NCI-H748 treated with DMSO at 0.1 percent for 48 hours (cell line): Measurements from ENCODE around the gene MYPN.
"Not testable (repeated sequence)": the region's sequence is repeated elsewhere in the genome, so short reads cannot be mapped to it uniquely, and the experiment has no call there.

Experiments
- DNase-seq: peaks from one replicate; lab custom pipeline; 2025; lab: John Stamatoyannopoulos, UW

Gene MYPN

DNA sequence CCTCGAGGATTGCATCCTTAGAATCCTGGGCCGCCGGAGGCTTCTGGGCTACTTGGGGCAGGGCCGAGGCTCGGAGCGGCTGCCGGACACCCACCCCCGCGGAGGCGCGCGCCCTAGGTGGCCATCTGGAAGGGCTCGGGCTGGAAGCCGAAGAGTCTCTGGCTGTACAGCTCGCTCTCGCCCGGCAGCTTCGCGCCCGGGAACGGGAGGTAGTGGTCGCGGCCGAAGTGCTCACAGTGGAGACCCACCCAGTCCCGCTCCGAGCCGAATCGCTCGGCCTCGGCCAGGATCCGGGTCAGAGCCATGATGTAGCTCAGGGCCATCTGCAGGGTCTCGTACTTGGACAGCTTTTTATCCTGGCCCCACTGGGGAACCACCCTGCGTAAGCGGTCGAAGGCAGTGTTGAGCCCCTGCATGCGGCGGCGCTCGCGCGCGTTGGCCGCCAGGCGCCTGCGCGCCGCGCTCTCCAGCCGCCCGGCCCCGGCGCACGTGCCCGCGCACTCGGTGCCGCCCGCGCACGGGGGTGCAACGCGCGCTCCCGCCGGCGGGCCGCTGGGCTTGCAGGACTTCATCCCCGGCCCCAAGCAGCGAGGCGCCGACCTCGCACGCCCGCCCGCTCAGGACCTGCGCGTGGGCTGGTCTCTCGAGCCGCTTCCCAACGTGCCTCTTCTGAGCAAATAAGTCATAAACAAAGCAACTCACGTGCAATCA, 122.0 kb downstream of the MYPN start:
- peak; percentile 25 for DNase-seq

DNA sequence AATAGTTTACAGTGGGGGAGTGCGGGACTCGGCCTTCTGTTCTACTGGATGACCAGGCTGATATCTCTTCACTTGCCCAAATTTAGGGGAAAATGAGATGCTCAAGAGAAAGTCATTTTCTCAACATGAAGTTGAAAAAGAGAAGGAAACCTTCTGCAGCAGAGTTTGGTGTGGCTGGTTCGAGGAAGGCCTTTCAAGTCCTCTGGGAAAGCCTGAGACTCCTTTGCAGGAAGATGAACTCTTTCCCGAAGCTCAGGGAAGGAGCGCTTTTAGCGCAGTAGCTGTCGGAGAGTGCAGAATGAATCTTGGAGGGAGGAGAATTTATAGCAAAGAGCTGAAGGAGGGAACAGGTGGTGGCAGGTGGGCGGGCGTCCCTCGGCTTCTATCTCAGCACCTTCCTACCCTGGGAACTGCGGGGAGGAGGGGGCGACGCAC, 122.5 kb downstream of the MYPN start, which contains the start of gene ATOH7:
Gene ATOH7, minus strand, starts transcription at position 297 of the 435 bp plus-strand sequence. CDS start 436 bp downstream, outside the sequence.
- DNase-seq: no peak

GRCh38 chr10:68233046-68233445, 123.8 kb downstream of the MYPN start:
- no peak for DNase-seq

DNA sequence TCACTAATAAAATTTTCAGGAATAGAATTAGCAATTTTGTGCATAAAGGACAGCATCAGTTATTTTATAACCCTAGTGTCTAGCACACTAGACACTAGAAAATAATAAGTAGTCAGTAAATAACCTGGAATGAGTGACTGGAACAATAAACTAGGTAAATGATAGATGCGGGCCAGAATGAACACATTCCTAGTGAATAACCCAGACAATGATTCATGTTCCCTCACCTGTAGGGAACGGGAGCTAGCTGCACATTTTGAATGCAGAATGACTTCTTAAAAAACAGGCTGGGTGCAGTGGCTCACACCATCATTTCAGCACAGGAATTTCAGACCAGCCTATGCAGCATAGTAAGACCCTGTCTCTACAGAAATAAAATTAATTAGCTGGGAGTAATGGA, 125.8 kb downstream of the MYPN start:
- no peak for DNase-seq

DNA sequence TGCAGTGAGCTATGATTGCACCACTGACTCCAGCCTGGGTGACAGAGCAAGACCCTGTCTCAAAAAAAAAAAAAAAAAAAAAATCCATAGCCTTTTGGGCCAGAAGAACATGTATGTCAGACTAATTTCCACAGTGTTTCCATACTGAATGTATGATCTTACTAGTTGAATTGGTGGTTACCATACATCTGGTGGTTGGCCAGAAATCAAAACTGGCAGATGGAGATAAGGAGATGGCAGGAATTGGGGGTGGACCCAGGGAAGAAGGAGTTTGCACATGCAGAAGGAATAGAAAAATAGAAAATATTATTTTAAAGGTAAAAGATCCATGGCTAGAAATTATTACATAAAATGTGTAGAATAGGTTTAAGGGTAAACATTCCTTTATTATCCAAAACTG, 126.3 kb downstream of the MYPN start:
- DNase-seq: no peak

DNA sequence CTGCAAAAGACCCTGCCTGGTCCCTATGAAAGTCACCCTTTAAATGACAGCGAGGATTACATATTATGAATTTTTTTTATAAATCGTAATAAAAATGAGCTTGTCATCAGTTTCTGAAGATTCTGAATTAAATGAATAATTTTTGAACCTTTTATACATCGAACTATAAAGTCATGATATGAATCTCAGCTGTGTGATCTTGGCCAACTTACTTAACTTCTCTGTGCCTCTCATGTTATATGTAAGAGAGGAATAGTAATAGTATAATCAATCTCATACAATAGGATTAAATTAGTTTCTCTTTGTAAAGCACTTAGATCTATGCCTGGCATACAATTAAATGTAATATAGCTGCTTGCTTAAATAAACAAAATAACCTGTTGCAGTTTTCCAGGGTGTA, 127.9 kb downstream of the MYPN start:
- DNase-seq: no peak

DNA sequence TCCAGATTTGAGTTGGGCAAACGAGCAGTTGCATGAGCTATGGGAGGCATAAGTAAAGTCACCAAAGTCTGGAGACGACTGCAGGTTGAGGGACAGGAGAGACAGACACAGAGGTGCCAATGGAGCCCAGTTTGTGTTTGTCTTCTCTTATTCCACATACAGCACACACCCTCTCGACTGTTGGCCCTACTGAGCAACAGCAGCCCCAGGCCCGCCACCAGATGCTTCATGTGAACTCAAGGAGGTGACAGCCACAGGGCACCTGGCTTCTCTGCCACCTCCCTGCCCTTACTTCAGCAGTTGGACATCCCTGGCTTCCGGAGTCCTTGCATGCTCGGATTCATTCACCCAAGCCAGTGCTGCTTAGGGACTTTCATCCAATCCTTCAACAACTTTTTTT, 129.1 kb downstream of the MYPN start:
- no peak for DNase-seq

- DNase-seq: no peak
Observed at GRCh38 chr10:68239069-68239468, 129.8 kb downstream of the MYPN start.

GRCh38 chr10:68239596-68240150, 130.4 kb downstream of the MYPN start:
- DNase-seq: no peak

DNA sequence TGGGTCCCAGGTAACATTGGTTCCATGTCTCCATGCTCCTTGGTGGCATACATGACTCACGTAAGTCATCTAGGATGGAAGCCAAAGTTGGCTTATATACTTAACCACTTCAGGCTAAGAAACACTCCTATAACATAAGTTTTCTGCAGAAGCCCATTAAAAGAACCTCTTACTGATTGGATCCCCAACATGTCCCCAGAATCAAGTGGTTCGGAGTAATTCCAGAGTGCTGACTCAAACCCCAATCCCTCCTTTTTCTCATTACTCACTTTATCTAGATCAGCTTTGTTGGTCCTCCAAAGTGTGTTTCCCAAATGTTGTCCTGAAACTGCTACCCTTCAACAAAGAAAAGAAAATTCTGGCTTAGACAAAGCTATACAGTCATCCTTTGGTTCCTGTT, 132.8 kb downstream of the MYPN start:
- DNase-seq: no peak

GRCh38 chr10:68246397-68246796, 137.1 kb downstream of the MYPN start:
- DNase-seq: not testable (repeated sequence)

DNA sequence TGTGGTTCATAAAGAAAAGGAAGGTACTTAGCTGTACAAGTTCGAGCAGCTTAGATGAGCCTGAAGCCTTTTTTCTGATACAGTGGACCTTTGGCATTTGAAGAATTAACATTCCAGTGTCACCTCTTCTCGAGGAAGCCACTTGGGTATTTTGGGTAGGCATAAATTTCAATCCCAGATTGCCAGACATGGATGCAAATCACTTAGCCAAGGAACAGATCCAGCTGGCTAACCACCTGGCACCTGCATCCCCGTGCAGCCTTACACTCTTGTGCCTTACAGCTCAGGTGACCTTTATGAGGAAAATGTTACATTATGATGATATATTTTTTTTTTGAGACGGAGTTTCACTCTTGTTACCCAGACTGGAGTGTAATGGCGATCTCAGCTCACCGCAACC, 138.6 kb downstream of the MYPN start:
- DNase-seq: no peak

- DNase-seq: no peak
Observed at GRCh38 chr10:68249297-68249696, 140.0 kb downstream of the MYPN start.

DNA sequence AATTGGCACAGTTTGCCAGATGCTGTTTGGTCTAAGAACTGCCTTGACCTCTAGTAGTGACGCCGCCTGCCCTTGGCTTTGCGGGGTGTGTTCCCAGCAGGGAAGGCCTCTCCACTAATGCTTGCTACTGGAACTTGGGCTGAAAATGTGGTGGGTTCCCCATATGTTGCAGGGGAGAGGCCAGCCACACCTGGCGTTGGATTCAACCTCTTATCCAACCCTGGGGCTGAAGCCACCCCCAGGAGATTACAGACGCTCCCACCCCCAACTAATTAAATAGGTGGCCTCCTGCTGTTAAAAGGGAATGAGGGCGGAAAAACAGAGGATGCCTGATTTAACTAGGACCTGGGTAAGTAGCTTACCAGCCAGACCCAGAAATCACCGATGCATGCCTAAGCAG, 141.9 kb downstream of the MYPN start:
- DNase-seq: no peak

- DNase-seq: no peak
Observed at GRCh38 chr10:68251625-68252495, 142.6 kb downstream of the MYPN start.

- DNase-seq: no peak
Observed at GRCh38 chr10:68253346-68253745, 144.1 kb downstream of the MYPN start.

DNA sequence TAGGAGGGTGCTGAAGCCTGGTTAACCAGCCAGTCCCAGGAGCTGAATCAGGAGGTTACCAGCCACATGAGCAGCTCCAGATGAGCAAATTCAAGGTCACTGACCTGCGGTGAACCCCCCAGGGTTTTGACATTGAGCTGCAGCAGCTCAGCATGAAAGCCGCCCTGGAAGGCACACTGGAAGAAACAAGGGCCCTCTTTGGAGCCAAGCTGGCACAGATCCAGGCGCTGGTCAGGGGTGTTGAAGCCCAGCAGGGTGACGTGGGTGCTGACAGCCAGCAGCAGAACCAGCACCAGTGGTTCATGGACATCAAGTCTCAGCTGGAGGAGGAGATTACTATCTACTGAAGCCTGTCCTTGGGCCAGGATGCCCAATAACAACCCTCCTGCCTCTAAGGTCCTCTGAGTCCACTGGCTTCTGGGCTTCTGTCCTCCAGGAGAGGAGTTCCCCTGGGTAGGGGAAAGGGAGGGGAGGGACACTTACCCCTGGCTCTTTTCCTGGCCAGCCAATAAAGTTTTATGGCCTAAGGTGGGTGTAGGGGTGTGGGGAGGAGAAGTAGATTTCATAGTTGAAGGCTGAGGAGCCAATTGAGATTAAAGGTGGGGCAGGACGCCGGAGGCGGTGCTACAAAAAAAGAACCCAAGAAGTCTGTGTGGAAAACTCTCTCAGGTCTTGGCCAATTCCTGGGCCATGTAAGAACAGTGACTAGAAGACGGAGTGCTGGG, 152.0 kb downstream of the MYPN start:
- DNase-seq: no peak
